ENCODE measurements around the gene RBMX. TPM values are rescaled to one million over a fixed set of nuclear protein-coding genes. Genes with fewer than 3 reads are reported as not detected.
A peak's percentile ranks its signal among the peaks of the same experiment; 100 is the strongest.

Gene RBMX
- total RNA-seq, 2 experiments from 2014 or later: 310 to 317 TPM

GRCh38 chrX:136909706-136910564 is 29.4 kb upstream of the RBMX start:
- no peaks in the 10 kb centered on the region for H3K27me3 Mint-ChIP-seq
- ATAC-seq (ENCODE audit: poor library complexity) (peak; percentile 63), DNase-seq (peak; percentile 20 to 82 (median 44))
- peak overlapping the region; percentile 99 for H3K4me3 Mint-ChIP-seq
- Histone ChIP-seq H3K27me3 (ENCODE audit: control insufficient read depth in 1 of 2, insufficient read depth in 2 of 2, low read length in 2 of 2) (no peaks in the 10 kb centered on the region), H3K9me3 (ENCODE audit: control insufficient read depth in 1 of 2, insufficient read depth in 1 of 2, low read length in 2 of 2) (no peaks in the 10 kb centered on the region), H3K4me1 (ENCODE audit: insufficient read depth, low read length) (peaks cover 10% of the 10 kb centered on the region), H3K36me3 (ENCODE audit: insufficient read depth, low read length) (no peaks in the 10 kb centered on the region), H3K4me3 (ENCODE audit: low read length) (peak overlapping the region; percentile 91), H3K27ac (ENCODE audit: low read depth in 1 of 2, low read length in 2 of 2) (peak overlapping the region; percentile 78 to 85)
- peaks cover 5% of the 10 kb centered on the region for H3K36me3 Mint-ChIP-seq (ENCODE audit: low read depth)
- TF ChIP-seq CTCF (IDR thresholded peaks at IDR 0.05): no peak
- ChIA-PET POLR2A (interaction anchor here (1.1 to 1.9 kb wide), 2 partner anchors 30 to 197 kb away, joined by 3 to 27 read pairs; partner anchors contain the start of gene RBMX), CTCF (interaction anchor here (0.9 kb wide), 2 partner anchors 15 to 16 kb away, joined by 3 read pairs; no protein-coding TSS in a partner anchor)
- H3K9me3 Mint-ChIP-seq: no peaks in the 10 kb centered on the region
- peaks cover 11% of the 10 kb centered on the region for H3K4me1 Mint-ChIP-seq (ENCODE audit: low read depth)
- peak overlapping the region; percentile 83 for H3K27ac Mint-ChIP-seq
- intact Hi-C loops (cut with DNase I, micrococcal nuclease): loop anchor here (1.0 to 10.0 kb wide), 2 partner anchors 30 to 45 kb away; partner anchors contain the start of gene RBMX (in 2 of the 2)

- Mint-ChIP-seq H3K36me3 (ENCODE audit: low read depth) (peaks cover 5% of the 10 kb centered on the region), H3K4me1 (ENCODE audit: low read depth) (peaks cover 11% of the 10 kb centered on the region), H3K4me3 (peak overlapping the region; percentile 99), H3K27ac (peak overlapping the region; percentile 83), H3K27me3 (no peaks in the 10 kb centered on the region), H3K9me3 (no peaks in the 10 kb centered on the region)
- intact Hi-C loops (cut with DNase I, micrococcal nuclease): loop anchor here (1.0 kb wide), 1 partner anchor 29 kb away; the partner anchor contains the start of gene RBMX (in 2 of the 2)
- POLR2A ChIA-PET: interaction anchor here (1.9 kb wide), 1 partner anchor 29 kb away, joined by 27 read pairs; the partner anchor contains the start of gene RBMX
- peak overlapping the region; percentile 78 to 85 for H3K27ac ChIP-seq (ENCODE audit: low read depth in 1 of 2, low read length in 2 of 2)
- TF ChIP-seq CTCF (IDR thresholded peaks at IDR 0.05): no peak
- ATAC-seq (ENCODE audit: poor library complexity) (peak; percentile 75), DNase-seq (peak; percentile 56 to 91 (median 71))
- CTCF ChIA-PET: interaction anchor here (0.9 kb wide), 2 partner anchors 15 to 16 kb away, joined by 3 read pairs; no protein-coding TSS in a partner anchor
- peaks cover 10% of the 10 kb centered on the region for H3K4me1 ChIP-seq (ENCODE audit: insufficient read depth, low read length)
- H3K36me3 ChIP-seq (ENCODE audit: insufficient read depth, low read length): no peaks in the 10 kb centered on the region
- H3K9me3 ChIP-seq (ENCODE audit: control insufficient read depth in 1 of 2, insufficient read depth in 1 of 2, low read length in 2 of 2): no peaks in the 10 kb centered on the region
- H3K4me3 ChIP-seq (ENCODE audit: low read length): peak overlapping the region; percentile 91
- no peaks in the 10 kb centered on the region for H3K27me3 ChIP-seq (ENCODE audit: control insufficient read depth in 1 of 2, insufficient read depth in 2 of 2, low read length in 2 of 2)
These were observed 28.7 kb upstream of the RBMX start for GRCh38 chrX:136909119-136909705.

GRCh38 chrX:136907621-136908020 is 27.1 kb upstream of the RBMX start:
- ATAC-seq (ENCODE audit: poor library complexity): no peak
- Mint-ChIP-seq H3K4me3 (peak overlapping the region; percentile 58), H3K4me1 (ENCODE audit: low read depth) (peaks cover 11% of the 10 kb centered on the region), H3K27me3 (no peaks in the 10 kb centered on the region), H3K36me3 (ENCODE audit: low read depth) (peaks cover 5% of the 10 kb centered on the region), H3K9me3 (no peaks in the 10 kb centered on the region), H3K27ac (peak overlapping the region; percentile 47)
- ChIA-PET CTCF (no interaction called here), POLR2A (interaction anchor here (1.0 kb wide), 1 partner anchor 27 kb away, joined by 4 read pairs; the partner anchor contains the start of gene RBMX)
- H3K36me3 ChIP-seq (ENCODE audit: insufficient read depth, low read length): no peaks in the 10 kb centered on the region
- H3K9me3 ChIP-seq (ENCODE audit: control insufficient read depth in 1 of 2, insufficient read depth in 1 of 2, low read length in 2 of 2): no peaks in the 10 kb centered on the region
- H3K4me3 ChIP-seq (ENCODE audit: low read length): no peak overlapping the region
- DNase-seq: no peak
- no peak for TF ChIP-seq CTCF (IDR thresholded peaks at IDR 0.05)
- H3K4me1 ChIP-seq (ENCODE audit: insufficient read depth, low read length): peaks cover 10% of the 10 kb centered on the region
- H3K27ac ChIP-seq (ENCODE audit: low read depth in 1 of 2, low read length in 2 of 2): no peak overlapping the region
- intact Hi-C loops (cut with DNase I, micrococcal nuclease): no loop called here
- no peaks in the 10 kb centered on the region for H3K27me3 ChIP-seq (ENCODE audit: control insufficient read depth in 1 of 2, insufficient read depth in 2 of 2, low read length in 2 of 2)

All from CD4-positive, alpha-beta T cell (primary cell).